PC-3 (cell line): Measurements from ENCODE around the gene CHD9. TPM values are rescaled to one million over a fixed set of nuclear protein-coding genes. Genes with fewer than 3 reads are reported as not detected.

Source experiments
- ATAC-seq: fragments of 200-7000 bp; cut with Tn5 transposase; 2 replicates; pipeline ENCODE4 v1.9.1; 2020; ENCODE audit warnings: mild to moderate bottlenecking, moderate library complexity
- BruUV-seq: library from RNA; stranded (reverse); fragments of 400-500 nt; replicated peaks from 2 replicates; lab custom pipeline; 2021; lab: Mats Ljungman, UMichigan
- CTCF ChIA-PET: fragments of 300-600 bp; sonication (Branson Sonifier 250); formaldehyde crosslinking; loops from one replicate; lab custom pipeline; 2022; ENCODE audit warnings: antibody characterized with exemption; lab: Charles Lee
- POLR2A ChIA-PET: fragments of 300-600 bp; sonication (Branson Sonifier 250); formaldehyde crosslinking; loops from one replicate; lab custom pipeline; 2022; ENCODE audit warnings: antibody characterized with exemption; ENCODE audit not compliant: unreplicated experiment; lab: Charles Lee
- DNase-seq: peaks from one replicate; pipeline ENCODE4 v3.0.0-alpha.2; 2015
- H2AFZ ChIP-seq: fragments of 300-600 bp; sonication (generic); 2 replicates; pipeline ENCODE4 v1.6.0; 2016; ENCODE audit warnings: antibody characterized with exemption, low read length
- H3F3A ChIP-seq: fragments of 300-600 bp; sonication (generic); one replicate; pipeline ENCODE4 v1.6.0; 2017; ENCODE audit warnings: antibody characterized with exemption, low read length, control low read depth, mild to moderate bottlenecking; ENCODE audit not compliant: unreplicated experiment
- H3K27ac ChIP-seq: fragments of 300-600 bp; sonication (generic); 2 replicates; pipeline ENCODE4 v1.5.1; 2016; ENCODE audit warnings: mild to moderate bottlenecking, low read length
- H3K27me3 ChIP-seq: fragments of 300-600 bp; sonication (generic); 2 replicates; pipeline ENCODE4 v1.6.1; 2016; ENCODE audit warnings: low read length, mixed read lengths
- H3K36me3 ChIP-seq: fragments of 300-600 bp; sonication (generic); 2 replicates; pipeline ENCODE4 v1.6.1; 2016; ENCODE audit warnings: low read depth, mixed run types, low read length, mixed read lengths
- H3K4me1 ChIP-seq: fragments of 300-600 bp; sonication (generic); 2 replicates; pipeline ENCODE4 v1.5.1; 2016; ENCODE audit warnings: low read length; ENCODE audit not compliant: insufficient read depth
- H3K4me2 ChIP-seq: fragments of 300-600 bp; sonication (generic); 2 replicates; pipeline ENCODE4 v1.6.0; 2016; ENCODE audit warnings: low read length
- H3K4me3 ChIP-seq: fragments of 300-600 bp; sonication (generic); 2 replicates; pipeline ENCODE4 v1.5.1; 2016; ENCODE audit warnings: mild to moderate bottlenecking, low read length, mixed read lengths
- H3K79me2 ChIP-seq: fragments of 300-600 bp; sonication (generic); 2 replicates; pipeline ENCODE4 v1.6.1; 2017; ENCODE audit warnings: low read length, mixed read lengths
- H3K9ac ChIP-seq: fragments of 300-600 bp; sonication (generic); 2 replicates; pipeline ENCODE4 v1.6.0; 2016; ENCODE audit warnings: mild to moderate bottlenecking, low read length
- H3K9me2 ChIP-seq: fragments of 300-600 bp; sonication (generic); replicated peaks from 2 replicates; pipeline ENCODE4 v1.6.1; 2016; ENCODE audit warnings: mixed run types, low read length, mixed read lengths
- H3K9me3 ChIP-seq: fragments of 300-600 bp; sonication (generic); 2 replicates; pipeline ENCODE4 v1.6.1; 2016; ENCODE audit warnings: low read length, mixed read lengths
- H4K20me1 ChIP-seq: fragments of 300-600 bp; sonication (generic); 2 replicates; pipeline ENCODE4 v1.6.1; 2016; ENCODE audit warnings: low read length, mixed read lengths
- EZH2 ChIP-seq: fragments of 300-600 bp; sonication (generic); IDR thresholded peaks from one replicate; pipeline ENCODE4 v1.6.1; 2017; ENCODE audit warnings: antibody characterized with exemption, mild to moderate bottlenecking, low read length; ENCODE audit not compliant: unreplicated experiment
- EZH2phosphoT487 ChIP-seq: fragments of 300-600 bp; sonication (generic); IDR thresholded peaks from 2 replicates; pipeline ENCODE4 v1.6.1; 2018; ENCODE audit warnings: mild to moderate bottlenecking, antibody characterized with exemption, low read length, borderline replicate concordance
- intact Hi-C: fragments of 100-400 bp; cut with micrococcal nuclease; formaldehyde crosslinking; loops from 2 replicates; pipeline ENCODE4 v1.9.0; 2023
- total RNA-seq: library from RNA; depleted of rRNA; stranded (reverse); fragments of >200 nt; gene quantifications from 2 replicates; pipeline ENCODE4 v1.2.3, GENCODE V29; 2014
- TF ChIP-seq, protein P1 (sequence below): fragments of 300-600 bp; sonication (generic); conservative IDR thresholded peaks from 2 replicates; pipeline ENCODE4 v1.5.1; 2017; ENCODE audit warnings: antibody characterized with exemption, low read depth, mild to moderate bottlenecking, low read length

Gene CHD9
- total RNA-seq, 1 experiment from 2014 or later = 13.3 TPM

- peaks cover 19% of the 10 kb centered on the region for H3K4me1 ChIP-seq
- intact Hi-C loops = no loop called here
- no peaks in the 10 kb centered on the region for H3K27me3 ChIP-seq
- BruUV-seq = no TSS peak
- no peaks in the 10 kb centered on the region for H3F3A ChIP-seq
- ATAC-seq (no peak), DNase-seq (no peak)
- no peak overlapping the region for H3K27ac ChIP-seq
- H4K20me1 ChIP-seq = no peaks in the 10 kb centered on the region
- H3K9me3 ChIP-seq = no peaks in the 10 kb centered on the region
- CTCF ChIA-PET = no interaction called here
- no peak overlapping the region for H3K9ac ChIP-seq
- TF ChIP-seq EZH2 = no peak
- TF ChIP-seq, protein P1, sequence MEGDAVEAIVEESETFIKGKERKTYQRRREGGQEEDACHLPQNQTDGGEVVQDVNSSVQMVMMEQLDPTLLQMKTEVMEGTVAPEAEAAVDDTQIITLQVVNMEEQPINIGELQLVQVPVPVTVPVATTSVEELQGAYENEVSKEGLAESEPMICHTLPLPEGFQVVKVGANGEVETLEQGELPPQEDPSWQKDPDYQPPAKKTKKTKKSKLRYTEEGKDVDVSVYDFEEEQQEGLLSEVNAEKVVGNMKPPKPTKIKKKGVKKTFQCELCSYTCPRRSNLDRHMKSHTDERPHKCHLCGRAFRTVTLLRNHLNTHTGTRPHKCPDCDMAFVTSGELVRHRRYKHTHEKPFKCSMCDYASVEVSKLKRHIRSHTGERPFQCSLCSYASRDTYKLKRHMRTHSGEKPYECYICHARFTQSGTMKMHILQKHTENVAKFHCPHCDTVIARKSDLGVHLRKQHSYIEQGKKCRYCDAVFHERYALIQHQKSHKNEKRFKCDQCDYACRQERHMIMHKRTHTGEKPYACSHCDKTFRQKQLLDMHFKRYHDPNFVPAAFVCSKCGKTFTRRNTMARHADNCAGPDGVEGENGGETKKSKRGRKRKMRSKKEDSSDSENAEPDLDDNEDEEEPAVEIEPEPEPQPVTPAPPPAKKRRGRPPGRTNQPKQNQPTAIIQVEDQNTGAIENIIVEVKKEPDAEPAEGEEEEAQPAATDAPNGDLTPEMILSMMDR = no peak
- H3K36me3 ChIP-seq = no peaks in the 10 kb centered on the region
- no peak overlapping the region for H3K4me2 ChIP-seq
- no peak overlapping the region for H3K4me3 ChIP-seq
- H3K79me2 ChIP-seq = peaks cover 3% of the 10 kb centered on the region; the same call in 1 of the 2 replicates
- H3K9me2 ChIP-seq = no peaks in the 10 kb centered on the region
- no peak overlapping the region for H2AFZ ChIP-seq
- POLR2A ChIA-PET = no interaction called here
Observed at GRCh38 chr16:53084141-53084541, 29.4 kb downstream of the CHD9 start.

GRCh38 chr16:53084746-53085334 is 30.0 kb downstream of the CHD9 start:
- POLR2A ChIA-PET = no interaction called here
- DNase-seq (no peak), ATAC-seq (no peak)
- Histone ChIP-seq H3K9ac (no peak overlapping the region), H2AFZ (no peak overlapping the region), H3K9me2 (no peaks in the 10 kb centered on the region), H3K9me3 (no peaks in the 10 kb centered on the region), H3K27me3 (no peaks in the 10 kb centered on the region), H3K4me3 (no peak overlapping the region), H3K4me2 (no peak overlapping the region), H3K4me1 (peaks cover 15% of the 10 kb centered on the region), H3F3A (no peaks in the 10 kb centered on the region), H3K79me2 (0 out of 2 replicates have a peak, but pooled peaks cover 3% of the 10 kb centered on the region), H4K20me1 (no peaks in the 10 kb centered on the region), H3K36me3 (no peaks in the 10 kb centered on the region), H3K27ac (no peak overlapping the region)
- CTCF ChIA-PET = no interaction called here
- BruUV-seq = no TSS peak
- intact Hi-C loops = no loop called here
- no peak for TF ChIP-seq EZH2phosphoT487
- TF ChIP-seq EZH2 = no peak
- TF ChIP-seq, protein P1 = no peak

DNA sequence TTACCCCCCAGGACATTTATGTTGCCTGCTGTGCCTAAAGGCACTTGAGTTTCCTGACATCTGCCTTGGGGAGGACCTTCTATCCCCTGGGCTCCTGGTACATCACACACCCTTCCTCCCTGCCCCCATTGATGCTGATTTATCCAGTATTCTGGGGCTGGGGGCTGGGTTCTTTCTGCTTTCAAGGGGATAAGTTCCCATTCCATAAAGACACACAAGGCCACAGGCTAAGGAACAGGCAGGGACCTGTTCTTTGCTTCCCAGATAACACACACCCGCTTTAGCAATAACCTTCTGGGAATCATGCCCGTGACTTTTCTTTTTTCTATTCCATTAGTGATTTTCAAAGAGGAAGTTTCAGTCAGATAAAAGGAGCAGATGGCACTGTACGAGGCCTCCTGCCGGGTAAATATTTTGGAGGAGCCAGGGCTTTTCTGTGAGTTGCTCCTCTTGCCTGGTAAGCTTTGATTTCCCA is 30.6 kb downstream of the CHD9 start:
- H2AFZ ChIP-seq = no peak overlapping the region
- no peaks in the 10 kb centered on the region for H3K36me3 ChIP-seq
- intact Hi-C loops = no loop called here
- H3K9me3 ChIP-seq = no peaks in the 10 kb centered on the region
- H3K27ac ChIP-seq = no peak overlapping the region
- ChIA-PET CTCF (interaction anchor here (0.6 kb wide), 1 partner anchor 1101 kb away, joined by 4 read pairs; no protein-coding TSS in a partner anchor), POLR2A (no interaction called here)
- H3F3A ChIP-seq = no peaks in the 10 kb centered on the region
- no peak overlapping the region for H3K4me2 ChIP-seq
- no peak overlapping the region for H3K4me3 ChIP-seq
- TF ChIP-seq EZH2 (no peak), EZH2phosphoT487 (no peak)
- TF ChIP-seq, protein P1 = no peak
- DNase-seq (no peak), ATAC-seq (no peak)
- no peaks in the 10 kb centered on the region for H3K27me3 ChIP-seq
- H3K9ac ChIP-seq = no peak overlapping the region
- H3K9me2 ChIP-seq = no peaks in the 10 kb centered on the region
- H4K20me1 ChIP-seq = no peaks in the 10 kb centered on the region
- peaks cover 9% of the 10 kb centered on the region for H3K4me1 ChIP-seq
- 0 out of 2 replicates have a peak, but pooled peaks cover 3% of the 10 kb centered on the region for H3K79me2 ChIP-seq
- no TSS peak for BruUV-seq
